Right renal cortex interstitium (tissue), 3 donors: ENCODE data around the gene SERPINA1. TPM values are rescaled to one million over a fixed set of nuclear protein-coding genes. Genes with fewer than 3 reads are reported as not detected.
A peak's percentile ranks its signal among the peaks of the same experiment; 100 is the strongest.
"Not testable (repeated sequence)": the region's sequence is repeated elsewhere in the genome, so short reads cannot be mapped to it uniquely, and the experiment has no call there.

ENCODE experiments used
- DNase-seq, 3 donors: peaks; one replicate each; pipeline ENCODE4 v3.0.0-alpha.2; 2013; ENCODE audit warnings: low read depth in 3 of 3, low spot score in 2 of 3
- polyA plus RNA-seq, 3 donors: library from polyadenylated mRNA; unstranded; fragments of 120-200 nt; gene quantifications; one replicate each; pipeline ENCODE4 v1.2.1, GENCODE V29; 2013; ENCODE audit not compliant: insufficient read length in 3 of 3

The SERPINA1 gene
- 100 to 1,000 TPM in 2 of 3 donors, 10 to 100 TPM in 1; 65.0 to 106 (median 101) TPM for polyA plus RNA-seq

DNA sequence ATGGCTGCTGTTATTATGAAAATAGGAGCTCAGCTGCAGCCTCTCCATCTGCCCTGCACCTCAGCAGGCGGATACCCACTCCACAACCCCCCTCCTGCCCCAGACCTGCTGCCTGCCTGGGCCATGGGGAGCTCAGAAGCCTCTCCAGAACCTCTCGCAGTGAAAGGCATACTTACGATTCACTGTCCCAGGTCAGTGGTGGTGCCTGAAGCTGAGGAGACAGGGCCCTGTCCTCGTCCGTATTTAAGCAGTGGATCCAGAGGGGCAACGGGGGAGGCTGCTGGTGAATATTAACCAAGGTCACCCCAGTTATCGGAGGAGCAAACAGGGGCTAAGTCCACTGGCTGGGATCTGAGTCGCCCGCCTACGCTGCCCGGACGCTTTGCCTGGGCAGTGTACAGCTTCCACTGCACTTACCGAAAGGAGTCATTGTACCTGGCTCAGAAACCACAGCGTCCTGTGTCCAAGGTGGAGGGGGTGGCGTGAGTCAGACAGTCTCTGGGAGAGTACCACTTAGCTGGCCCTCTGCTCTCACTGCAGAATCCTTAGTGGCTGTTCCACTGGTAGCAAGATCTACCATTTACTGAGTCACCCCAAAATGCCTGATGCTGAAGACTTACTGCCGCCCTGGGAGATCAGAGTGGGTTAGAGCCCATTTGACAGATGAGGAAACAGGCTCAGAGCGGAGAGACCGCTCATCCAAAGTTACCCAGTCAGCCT is at the start of gene SERPINA1:
Gene SERPINA1 (minus strand): TSS at position 219 of the 720 bp plus-strand sequence. CDS start 5,365 bp downstream, outside the sequence.
- no peak for DNase-seq

DNA sequence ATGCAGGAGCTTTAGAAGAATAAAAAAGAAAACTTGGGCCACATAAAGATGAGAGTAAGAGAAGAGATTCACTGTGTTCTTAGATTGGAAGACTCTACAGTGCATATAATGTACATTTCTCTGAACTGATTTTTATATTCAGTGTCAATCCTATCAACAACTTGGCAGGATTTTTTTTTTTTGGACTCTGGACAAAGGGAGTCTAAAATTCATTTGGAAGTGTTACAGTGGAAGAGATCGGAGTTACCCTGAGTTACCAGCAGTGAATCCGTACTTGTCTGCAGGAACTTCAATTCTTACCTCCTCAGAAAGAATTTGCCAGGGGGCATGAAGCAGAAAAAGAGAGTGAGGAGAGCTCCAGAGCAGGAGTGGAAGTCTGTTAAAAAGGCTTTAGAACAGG is 40.2 kb upstream of the SERPINA1 start:
- DNase-seq, result no peak

DNA sequence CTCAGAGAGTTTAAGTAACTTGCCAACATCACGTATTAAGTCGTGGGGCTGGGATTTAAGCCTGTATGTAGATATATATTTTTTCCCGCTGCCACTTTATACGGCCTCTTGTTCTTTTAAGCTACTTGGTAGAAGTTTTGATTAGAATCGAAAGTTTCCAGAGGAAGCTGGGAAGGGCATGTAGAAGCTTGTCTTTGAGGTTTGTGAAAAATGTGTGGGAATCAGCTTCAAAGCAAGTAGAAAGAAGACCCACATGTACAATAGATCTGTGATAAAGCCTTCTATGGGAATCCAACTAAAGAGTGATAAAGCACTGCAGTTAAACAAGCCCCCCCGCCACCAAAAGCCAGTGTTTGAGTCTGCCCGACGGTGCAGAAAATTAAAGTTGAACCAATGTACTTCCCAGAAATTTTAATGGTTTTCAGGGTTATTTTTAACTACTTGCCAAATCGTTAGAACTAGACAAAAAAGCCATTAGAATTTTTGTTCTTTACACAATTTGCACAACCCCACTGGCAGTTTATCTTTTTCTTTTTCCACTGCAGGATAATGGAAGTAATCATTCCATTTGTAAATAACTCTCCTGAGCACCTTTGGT is 38.7 kb upstream of the SERPINA1 start:
- no peak for DNase-seq

DNA sequence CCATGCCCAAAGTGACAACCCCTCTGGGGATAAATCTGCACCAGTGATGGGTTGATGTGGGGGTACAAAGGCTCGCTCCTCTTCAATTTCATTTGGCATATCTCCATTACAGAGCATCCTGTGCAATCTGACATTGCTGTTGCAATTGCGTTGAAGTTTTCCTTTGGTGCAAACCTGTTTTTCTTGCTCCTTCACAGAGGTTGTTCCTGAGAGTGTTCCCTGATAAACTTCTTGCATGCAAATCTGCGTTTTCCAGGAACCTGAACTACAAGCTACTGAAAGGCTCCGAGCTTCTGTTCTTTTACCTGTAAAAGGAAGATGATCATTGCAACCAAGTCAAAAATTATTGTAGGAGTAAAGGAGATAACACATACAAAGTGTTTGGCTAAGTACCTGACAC is 38.1 kb upstream of the SERPINA1 start:
- no peak for DNase-seq

DNA sequence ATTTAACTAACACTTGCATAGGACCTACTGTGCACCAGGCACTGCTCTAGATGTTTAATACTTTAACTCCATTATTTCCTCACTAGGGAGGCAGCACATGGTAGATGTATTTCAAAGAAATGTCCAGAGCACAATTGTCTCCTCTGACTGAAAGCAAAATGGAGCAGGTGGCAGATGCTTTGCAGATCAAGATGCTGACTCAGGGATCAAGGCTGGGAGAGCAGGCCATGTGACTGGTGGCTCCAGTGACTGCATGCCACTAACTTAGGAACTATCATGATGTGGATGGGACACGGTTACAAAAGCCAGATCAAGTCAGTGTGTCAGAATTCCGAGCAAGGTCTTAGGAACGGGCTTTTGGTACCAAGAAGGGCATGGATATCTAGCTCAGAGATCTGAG is 36.0 kb upstream of the SERPINA1 start:
- DNase-seq, result no peak

DNA sequence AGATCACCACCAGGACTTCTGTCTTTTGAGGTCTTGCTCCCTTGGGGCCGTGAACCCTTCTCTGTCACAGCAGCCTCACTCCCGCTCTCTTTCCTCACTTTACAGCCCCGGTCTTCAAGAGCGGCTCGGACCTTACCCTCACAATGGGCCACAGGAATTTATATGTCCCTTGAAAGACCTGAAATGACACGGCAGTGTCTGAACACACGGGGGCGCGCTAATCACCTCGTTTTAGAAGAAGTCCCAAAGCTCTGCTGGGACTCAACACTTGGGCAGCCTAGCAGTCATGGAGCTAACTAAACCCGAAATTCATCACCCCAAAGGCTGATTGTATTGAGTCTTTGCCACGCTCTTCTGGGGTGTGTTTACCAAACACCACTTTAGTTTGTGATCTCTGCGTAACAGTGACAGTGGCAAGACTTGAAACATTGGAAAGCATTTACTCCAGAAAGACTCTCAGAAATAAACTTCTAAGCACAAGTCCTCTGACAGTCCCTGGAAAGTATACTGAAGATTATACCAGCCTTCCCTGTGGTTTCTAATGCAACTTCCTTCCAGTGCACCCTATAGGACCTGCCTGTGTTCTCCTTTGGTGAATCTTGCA is 35.2 kb upstream of the SERPINA1 start:
- peak; percentile 45 to 62 (median 56) for DNase-seq

DNA sequence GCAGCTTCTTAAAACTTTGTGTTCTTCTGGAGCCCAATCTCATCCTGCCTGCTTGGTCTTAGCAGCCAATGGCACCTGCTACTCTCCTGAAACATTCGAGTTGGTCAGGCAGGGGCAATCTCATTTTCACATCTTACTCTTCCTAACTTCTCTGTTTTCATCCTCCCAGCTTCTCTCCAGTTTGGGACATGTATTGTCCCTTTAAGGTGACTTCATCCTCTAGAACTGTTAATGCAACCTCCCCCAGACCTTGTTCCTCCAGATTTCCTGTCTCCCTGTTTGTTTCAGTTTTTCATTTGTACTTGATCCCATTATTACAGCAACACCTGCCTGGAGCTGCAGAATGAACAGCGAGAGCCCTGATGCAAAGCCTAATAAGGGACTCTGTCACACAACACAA is 32.9 kb upstream of the SERPINA1 start:
- DNase-seq, result no peak

DNA sequence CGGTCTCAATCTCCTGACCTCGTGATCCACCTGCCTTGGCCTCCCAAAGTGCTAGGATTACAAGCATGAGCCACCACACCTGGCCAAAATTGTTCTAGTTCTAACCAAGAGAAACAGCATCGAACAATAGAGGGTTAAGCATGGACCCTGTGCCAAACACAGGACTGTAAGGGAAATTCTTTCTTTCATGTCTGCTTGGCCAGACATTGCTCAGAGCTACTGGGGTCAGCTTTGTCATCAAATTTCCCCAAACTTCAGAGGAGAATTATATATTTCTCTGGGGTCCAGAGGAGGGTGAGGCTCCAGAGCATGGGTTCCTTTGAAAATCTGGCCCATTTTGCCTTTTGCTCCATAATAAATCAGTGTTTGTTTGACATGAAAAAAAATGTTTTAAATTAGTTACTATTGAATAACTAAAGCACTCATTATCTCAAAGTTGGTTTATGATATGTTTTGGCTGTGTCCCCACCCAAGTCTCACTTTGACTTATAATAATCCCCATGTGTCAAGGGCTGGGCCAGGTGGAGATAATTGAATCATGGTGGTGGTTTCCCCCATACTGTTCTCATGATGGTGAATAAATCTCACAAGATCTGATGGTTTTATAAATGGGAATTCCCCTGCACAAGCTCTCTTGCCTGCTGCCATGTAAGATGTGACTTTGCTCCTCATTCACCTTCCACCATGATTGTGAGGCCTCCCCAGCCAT is 29.2 kb upstream of the SERPINA1 start:
- DNase-seq, result not testable (repeated sequence)

DNA sequence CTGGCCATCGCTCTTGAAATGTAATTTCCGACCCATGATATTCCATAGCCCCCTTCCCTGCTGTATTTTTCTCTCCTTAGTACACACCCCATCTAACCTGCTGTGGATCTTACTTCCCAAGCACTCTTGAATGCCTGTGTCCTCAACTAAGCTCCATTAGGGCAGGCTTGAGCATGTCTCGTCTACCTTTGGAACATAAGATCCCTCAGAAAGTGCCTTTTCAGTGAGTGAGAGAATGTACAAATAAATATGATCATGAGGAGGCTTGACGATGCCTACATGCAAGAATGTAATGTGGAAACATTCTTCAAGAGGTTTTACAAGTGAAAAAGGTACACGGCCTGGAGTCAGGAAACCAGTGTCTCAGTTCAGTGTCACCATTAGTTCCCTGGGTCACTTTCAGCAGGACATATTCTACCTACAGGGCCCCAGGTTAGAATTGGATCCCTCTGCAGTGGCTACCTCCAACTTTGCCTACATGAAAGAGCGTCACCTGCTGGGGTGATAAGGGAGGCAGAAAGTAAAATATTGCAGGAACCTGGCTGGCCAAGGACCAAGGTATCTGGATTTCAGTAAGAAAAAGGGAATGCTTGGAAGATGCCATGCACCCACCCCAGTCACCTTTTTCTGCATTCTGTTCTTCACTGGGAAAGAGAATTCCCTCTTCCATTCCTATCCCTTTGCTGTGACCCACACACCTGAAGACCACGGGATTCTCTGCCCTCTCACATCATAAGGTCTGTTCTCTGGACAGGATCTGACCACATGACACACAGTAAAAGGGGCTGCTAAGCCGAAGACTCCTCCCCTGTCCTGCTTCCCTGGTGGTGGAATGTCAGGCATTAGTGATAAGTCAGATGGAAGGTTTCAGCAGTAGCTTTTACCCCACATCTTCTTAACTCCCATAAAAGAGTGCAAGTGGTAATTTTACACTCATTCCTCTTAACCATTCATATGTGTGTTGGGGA is 24.6 kb upstream of the SERPINA1 start:
- no peak for DNase-seq

DNA sequence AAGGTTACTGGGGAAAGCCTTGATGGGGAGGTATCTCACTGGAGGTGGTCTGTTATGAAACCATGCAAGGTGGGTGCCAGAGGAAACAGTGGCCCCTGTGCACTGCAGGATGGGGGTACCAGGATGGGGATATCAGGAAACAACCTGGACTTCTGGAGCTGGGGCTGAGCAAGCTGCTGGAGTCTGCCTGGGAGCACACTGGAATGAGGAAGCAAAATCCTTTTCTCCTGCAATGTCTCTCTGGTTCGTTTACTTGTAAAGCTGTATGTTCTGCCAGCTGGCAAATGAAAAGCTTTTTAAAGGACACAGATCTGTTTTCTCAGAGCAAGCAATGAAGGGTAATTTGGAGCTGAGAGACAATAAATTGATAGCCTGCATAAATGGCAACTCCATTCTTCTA is 23.2 kb upstream of the SERPINA1 start:
- DNase-seq, result no peak

DNA sequence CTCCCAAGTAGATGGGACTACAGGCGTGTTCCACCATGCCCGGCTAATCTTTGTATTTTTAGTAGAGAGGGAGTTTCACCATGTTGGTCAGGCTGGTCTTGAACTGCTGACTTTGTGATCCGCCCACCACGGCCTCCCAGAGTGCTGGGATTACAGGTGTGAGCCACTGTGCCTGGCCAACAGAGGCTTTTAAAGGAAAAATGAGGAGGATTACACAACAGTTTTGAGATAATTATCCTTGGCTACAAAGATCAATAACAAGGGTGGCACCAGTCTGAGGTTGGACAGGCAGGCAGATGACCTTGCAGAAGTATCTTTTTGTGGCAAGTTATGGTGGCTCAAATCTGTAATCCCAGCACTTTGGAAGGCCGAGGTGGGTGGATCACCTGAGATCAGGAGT is 21.0 kb upstream of the SERPINA1 start:
- not testable (repeated sequence) for DNase-seq

DNA sequence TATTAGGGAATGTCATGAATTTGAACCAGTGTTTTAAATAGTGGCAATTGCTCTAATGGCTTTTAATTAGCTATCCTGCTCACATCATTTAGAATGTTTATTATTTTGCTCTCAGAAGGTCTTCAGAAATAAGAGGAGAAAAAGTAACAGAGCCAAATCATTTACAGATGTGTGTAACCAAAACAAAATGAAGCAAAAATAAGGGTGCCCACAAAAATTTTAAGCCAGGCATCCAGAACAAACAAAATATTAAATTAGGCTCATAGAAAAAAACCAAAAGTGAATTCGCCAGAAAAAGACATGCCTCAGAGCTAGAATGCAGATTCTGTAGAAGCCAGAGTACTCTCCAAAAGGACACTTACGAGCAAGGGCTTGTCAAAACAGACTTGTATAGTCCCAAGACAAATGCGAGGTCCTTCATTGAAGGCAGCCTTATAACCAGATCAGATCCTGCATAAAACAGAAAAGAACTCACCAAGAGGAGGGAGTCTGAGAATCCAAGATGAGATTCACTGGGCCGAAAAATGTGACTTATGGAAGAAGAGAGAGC is 20.2 kb upstream of the SERPINA1 start:
- DNase-seq, result no peak

DNA sequence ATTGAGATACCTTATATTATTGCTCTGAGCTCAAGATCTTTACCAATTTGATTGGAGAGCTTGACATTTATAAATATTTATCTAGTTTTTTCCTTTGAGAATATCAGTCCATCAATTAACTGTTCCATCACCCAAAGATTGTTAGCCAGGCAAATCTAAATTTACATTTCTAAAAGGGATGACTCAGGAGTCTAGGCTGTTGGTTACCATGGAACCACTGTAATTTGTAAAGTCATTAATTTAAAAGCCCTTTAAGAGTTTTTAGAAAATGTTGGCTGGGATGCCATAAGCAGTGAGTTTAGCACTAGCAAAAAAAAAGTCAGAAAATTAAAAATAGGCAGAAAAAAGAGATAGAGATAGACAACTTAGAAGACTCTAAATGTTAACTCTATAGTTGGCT is 19.5 kb upstream of the SERPINA1 start:
- DNase-seq, result no peak

DNA sequence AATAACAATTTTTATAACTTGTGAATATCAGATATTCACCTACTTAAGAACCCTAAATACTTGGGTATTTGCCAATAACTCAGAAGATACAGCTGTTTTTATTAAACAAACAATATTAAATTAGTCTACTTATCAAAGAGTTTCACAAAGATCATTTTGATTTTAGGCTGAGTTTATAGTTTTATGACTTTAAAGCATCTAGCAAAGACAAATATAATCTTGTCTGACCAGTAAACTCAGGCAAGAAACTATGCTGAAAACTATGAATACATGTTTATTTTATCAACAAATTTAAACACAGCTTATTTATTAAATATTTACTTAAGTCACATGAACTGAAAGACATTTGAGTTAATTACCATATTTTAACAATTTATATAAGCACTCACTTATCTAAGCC is 18.5 kb upstream of the SERPINA1 start:
- DNase-seq, result no peak

DNA sequence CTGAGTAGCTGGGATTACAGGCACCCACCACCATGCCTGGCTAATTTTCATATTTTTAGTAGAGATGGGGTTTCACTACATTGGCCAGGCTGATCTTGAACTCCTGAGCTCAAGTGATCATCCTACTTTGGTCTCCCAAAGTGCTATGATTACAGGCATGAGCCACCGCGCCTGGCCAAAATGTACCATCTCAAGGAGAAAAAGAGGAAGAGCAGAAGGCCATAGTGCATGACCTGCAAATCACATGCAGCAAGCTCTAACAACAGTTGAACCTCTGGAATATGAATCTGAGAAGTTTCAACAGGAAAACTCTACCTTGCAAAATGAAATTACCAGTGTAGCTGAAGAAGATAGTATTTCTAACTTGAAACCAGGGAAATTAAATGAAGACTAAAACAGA is 17.1 kb upstream of the SERPINA1 start:
- no peak for DNase-seq

DNA sequence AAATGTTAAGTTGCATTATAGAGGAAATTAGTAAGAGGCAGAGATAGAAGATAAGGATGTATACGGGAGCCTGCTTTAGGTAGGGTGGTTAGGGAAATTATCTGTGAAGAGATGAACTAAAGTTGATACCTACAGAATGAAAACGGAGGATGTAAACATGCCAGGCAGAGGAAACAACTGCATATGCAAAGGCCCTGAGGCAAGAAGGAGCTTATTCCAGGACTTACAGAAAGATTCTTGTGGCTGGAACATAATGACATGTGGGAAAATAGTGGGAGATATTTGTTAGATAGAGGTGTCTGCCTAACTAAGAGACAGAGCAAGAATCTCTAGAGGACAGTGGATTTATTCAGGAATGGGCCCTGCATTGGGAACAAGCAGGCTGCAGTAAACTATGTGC is 16.2 kb upstream of the SERPINA1 start:
- DNase-seq, result no peak

DNA sequence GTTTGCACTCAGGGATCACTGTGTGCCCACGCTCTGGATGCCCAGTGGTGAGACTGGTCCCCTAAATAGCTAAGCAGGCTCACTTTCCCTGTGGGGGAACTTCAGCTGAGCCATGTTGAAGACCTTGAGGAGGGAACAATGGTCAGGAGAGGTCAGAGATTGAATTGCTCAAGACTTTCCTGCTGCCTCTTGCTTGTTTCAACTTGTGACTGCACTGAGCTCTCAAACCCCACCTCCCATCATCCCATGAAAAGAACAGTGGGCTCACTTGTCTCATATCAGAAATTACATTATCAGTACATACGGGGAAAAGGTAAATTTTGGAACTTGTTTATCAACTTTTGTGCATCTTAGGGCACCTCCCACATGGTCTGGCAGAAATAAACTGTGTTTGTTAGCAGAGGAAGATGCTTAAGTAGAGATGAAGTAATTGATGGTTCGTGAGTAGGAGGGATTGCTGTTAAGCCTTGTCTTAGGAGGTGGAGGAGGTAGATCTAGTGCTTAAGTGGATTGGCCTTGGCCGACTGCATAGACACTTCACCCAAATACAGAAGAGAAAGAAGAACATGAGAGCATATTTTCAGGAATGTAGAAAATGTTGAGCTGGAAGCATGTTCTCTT is 15.0 kb upstream of the SERPINA1 start:
- no peak for DNase-seq

DNA sequence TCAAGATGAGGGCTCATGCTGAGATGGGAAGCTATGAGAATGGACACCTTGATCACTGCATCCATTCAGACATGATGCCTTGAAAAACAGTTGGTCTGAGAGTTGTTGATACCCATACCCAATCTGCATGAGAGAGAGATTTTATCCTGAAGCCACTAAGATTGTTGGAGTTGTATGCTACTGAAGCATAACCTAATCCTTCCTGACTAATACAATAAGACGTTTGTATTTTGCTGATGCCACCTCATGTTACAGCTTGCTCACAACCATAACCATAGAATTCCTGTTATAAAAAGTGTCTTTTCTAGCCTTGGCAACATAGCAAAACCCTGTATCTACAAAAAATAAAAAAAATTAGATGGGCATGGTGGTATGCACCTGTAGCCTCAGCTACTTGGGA is 12.7 kb upstream of the SERPINA1 start:
- DNase-seq, result no peak

DNA sequence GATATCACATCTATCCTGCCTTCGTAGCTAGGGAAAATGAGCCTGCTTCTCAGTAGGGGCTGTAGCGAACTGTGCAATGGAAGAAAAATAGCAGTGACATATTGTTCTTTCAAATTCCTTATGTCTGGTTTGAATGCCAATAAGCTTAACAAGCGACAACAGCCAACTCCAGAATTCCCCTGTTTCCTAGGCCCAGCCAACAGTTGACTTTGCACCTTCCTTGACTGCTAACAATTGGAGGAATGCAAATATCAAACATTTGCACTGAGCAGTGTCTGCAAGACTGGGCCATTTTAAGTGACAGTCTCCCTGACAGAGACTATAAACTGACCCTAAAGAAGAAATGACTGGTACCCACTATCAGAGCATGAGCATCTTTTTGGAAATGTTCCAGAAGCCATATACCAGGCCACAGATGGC is 12.0 kb upstream of the SERPINA1 start:
- no peak for DNase-seq

DNA sequence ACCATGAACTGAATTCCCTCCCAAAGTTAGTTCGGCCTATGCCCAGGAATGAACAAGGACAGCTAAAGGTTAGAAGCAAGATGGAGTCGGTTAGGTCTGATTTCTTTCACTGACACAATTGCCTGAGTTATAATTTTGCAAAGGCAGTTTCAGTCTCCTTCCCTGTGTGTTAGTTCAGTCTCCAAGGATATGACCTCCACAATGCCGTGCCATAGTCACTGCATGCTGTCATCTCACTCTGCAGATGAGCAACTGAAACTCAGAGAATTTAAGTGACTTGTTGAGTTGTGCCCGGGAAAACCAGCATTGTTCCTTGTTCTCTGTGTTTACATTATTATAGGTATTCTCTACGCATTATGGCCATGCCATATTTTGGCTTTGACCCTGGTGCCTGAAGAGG is 10.1 kb upstream of the SERPINA1 start:
- no peak for DNase-seq
